ENCODE data around the gene TBP. TPM values are rescaled to one million over a fixed set of nuclear protein-coding genes. Genes with fewer than 3 reads are reported as not detected.
"Not testable (repeated sequence)": the region's sequence is repeated elsewhere in the genome, so short reads cannot be mapped to it uniquely, and the experiment has no call there.

Gene TBP
- total RNA-seq, 4 donors from 2014 or later = 7.5 to 17.7 (median 12.3) TPM

GRCh38 chr6:170596426-170596825, 42.3 kb downstream of the TBP start:
- H3K9me3 ChIP-seq = peaks cover 3 to 10% of the 10 kb centered on the region in 2 donors
- intact Hi-C loops (cut with DNase I; ENCODE audit: low total_unique reads) (no loop called here), in situ Hi-C loops (cut with MboI; ENCODE audit: low pct_ligation_motif_present in 1 of 4, low pct_unique_long_range_greater_than_20kb in 1 of 4, low sequenced_read_pairs in 3 of 4) (no loop called here)
- H3K36me3 ChIP-seq = no peaks in the 10 kb centered on the region
- peaks cover 18% of the 10 kb centered on the region for H3K27me3 ChIP-seq
- TF ChIP-seq POLR2A (IDR thresholded peaks at IDR 0.05) = no peak
- TF ChIP-seq EP300 (IDR thresholded peaks at IDR 0.05; ENCODE audit: low read depth) = no peak
- no peak for TF ChIP-seq CTCF (IDR thresholded peaks at IDR 0.05)
- TF ChIP-seq POLR2AphosphoS5 (IDR thresholded peaks at IDR 0.05) = no peak
- no peaks in the 10 kb centered on the region for H3K4me1 ChIP-seq
- H3K27ac ChIP-seq = no peak overlapping the region
- no peak overlapping the region for H3K4me3 ChIP-seq
- DNase-seq = no peak

GRCh38 chr6:170597278-170597677, 43.1 kb downstream of the TBP start:
- intact Hi-C loops (cut with DNase I; ENCODE audit: low total_unique reads) (no loop called here), in situ Hi-C loops (cut with MboI; ENCODE audit: low pct_ligation_motif_present in 1 of 4, low pct_unique_long_range_greater_than_20kb in 1 of 4, low sequenced_read_pairs in 3 of 4) (no loop called here)

GRCh38 chr6:170605574-170606259, 51.5 kb downstream of the TBP start:
- H3K9me3 ChIP-seq = no peaks in the 10 kb centered on the region
- intact Hi-C loops (cut with DNase I; ENCODE audit: low total_unique reads) (no loop called here), in situ Hi-C loops (cut with MboI; ENCODE audit: low pct_ligation_motif_present in 1 of 4, low pct_unique_long_range_greater_than_20kb in 1 of 4, low sequenced_read_pairs in 3 of 4) (no loop called here)
- TF ChIP-seq POLR2A (IDR thresholded peaks at IDR 0.05) (no peak), POLR2AphosphoS5 (IDR thresholded peaks at IDR 0.05) (no peak), EP300 (IDR thresholded peaks at IDR 0.05; ENCODE audit: low read depth) (no peak), CTCF (IDR thresholded peaks at IDR 0.05) (no peak)
- H3K27ac ChIP-seq = no peak overlapping the region
- no peak for DNase-seq
- no peak overlapping the region for H3K4me3 ChIP-seq
- H3K4me1 ChIP-seq = no peaks in the 10 kb centered on the region
- no peaks in the 10 kb centered on the region for H3K36me3 ChIP-seq
- WGBS, 2 donors (ENCODE audit: low coverage in 1 of 2) = 60 to 71% methylated on average over 3 to 6 of the region's 6 CpGs
- peaks cover 60% of the 10 kb centered on the region for H3K27me3 ChIP-seq

More at GRCh38 chr6:170597278-170597677, 43.1 kb downstream of the TBP start:
- TF ChIP-seq CTCF (IDR thresholded peaks at IDR 0.05) = no peak
- no peak for TF ChIP-seq EP300 (IDR thresholded peaks at IDR 0.05; ENCODE audit: low read depth)
- TF ChIP-seq POLR2AphosphoS5 (IDR thresholded peaks at IDR 0.05) = no peak
- no peak for TF ChIP-seq POLR2A (IDR thresholded peaks at IDR 0.05)
- no peak for DNase-seq
- Histone ChIP-seq H3K9me3 (peaks cover 0 to 3% of the 10 kb centered on the region in 2 donors), H3K4me1 (no peaks in the 10 kb centered on the region), H3K36me3 (no peaks in the 10 kb centered on the region), H3K27me3 (peaks cover 14% of the 10 kb centered on the region), H3K27ac (no peak overlapping the region), H3K4me3 (no peak overlapping the region)

- H3K4me1 ChIP-seq; intact Hi-C loops (cut with DNase I; ENCODE audit: low total_unique reads); H3K4me3 ChIP-seq; H3K36me3 ChIP-seq; DNase-seq; in situ Hi-C loops (cut with MboI; ENCODE audit: low pct_ligation_motif_present in 1 of 4, low pct_unique_long_range_greater_than_20kb in 1 of 4, low sequenced_read_pairs in 3 of 4); H3K9me3 ChIP-seq; H3K27ac ChIP-seq: not testable (repeated sequence)
- whole genome bisulfite sequencing, 2 donors (ENCODE audit: low coverage in 1 of 2) = 70 to 73% methylated on average over 4 to 8 of the region's 8 CpGs
- peaks cover 58% of the 10 kb centered on the region for H3K27me3 ChIP-seq
These were observed 55.1 kb downstream of the TBP start for GRCh38 chr6:170609225-170609624.

- WGBS, 2 donors (ENCODE audit: low coverage in 1 of 2) = 5% methylated on average over 8 of the region's 55 CpGs; no CpG with 5 or more reads in 1 of the 2 donors
These were observed 58.2 kb downstream of the TBP start for GRCh38 chr6:170612256-170612804.

GRCh38 chr6:170616020-170616554, 61.9 kb downstream of the TBP start:
- DNase-seq; H3K4me1 ChIP-seq; H3K27ac ChIP-seq; H3K36me3 ChIP-seq; in situ Hi-C loops (cut with MboI; ENCODE audit: low pct_ligation_motif_present in 1 of 4, low pct_unique_long_range_greater_than_20kb in 1 of 4, low sequenced_read_pairs in 3 of 4); H3K9me3 ChIP-seq; H3K27me3 ChIP-seq; H3K4me3 ChIP-seq; intact Hi-C loops (cut with DNase I; ENCODE audit: low total_unique reads): not testable (repeated sequence)
- no CpG with 5 or more reads among the region's 1 CpG for WGBS, 2 donors (ENCODE audit: low coverage in 1 of 2)

More at GRCh38 chr6:170612256-170612804, 58.2 kb downstream of the TBP start:
- H3K36me3 ChIP-seq; in situ Hi-C loops (cut with MboI; ENCODE audit: low pct_ligation_motif_present in 1 of 4, low pct_unique_long_range_greater_than_20kb in 1 of 4, low sequenced_read_pairs in 3 of 4); DNase-seq; H3K9me3 ChIP-seq; H3K4me1 ChIP-seq; H3K27ac ChIP-seq; intact Hi-C loops (cut with DNase I; ENCODE audit: low total_unique reads); H3K4me3 ChIP-seq: not testable (repeated sequence)
- H3K27me3 ChIP-seq = peaks cover 36% of the 10 kb centered on the region

All from transverse colon (tissue), 4 donors.